ENCODE measurements around the gene CD2. TPM values are rescaled to one million over a fixed set of nuclear protein-coding genes. Genes with fewer than 3 reads are reported as not detected.

CD2 gene
- total and polyA plus RNA-seq, 2 donors from 2014 or later = 0.97 to 12.1 TPM

GRCh38 chr1:116786049-116786448 lies 31.8 kb downstream of the CD2 start:
- Histone ChIP-seq H3K4me1 (ENCODE audit: control insufficient read depth in 2 of 3, insufficient read depth in 2 of 3, low read depth in 1 of 3, low read length in 3 of 3) (no peaks in the 10 kb centered on the region), H3K4me3 (ENCODE audit: low read length in 3 of 3) (no peak overlapping the region), H3K27me3 (ENCODE audit: control insufficient read depth, insufficient read depth, low read length) (no peaks in the 10 kb centered on the region), H3K9me3 (ENCODE audit: control insufficient read depth in 2 of 3, insufficient read depth in 1 of 3, low read length in 3 of 3) (no peaks in the 10 kb centered on the region), H3K27ac (ENCODE audit: low read depth in 2 of 2, low read length in 2 of 2) (no peak overlapping the region), H3K9ac (ENCODE audit: low read length in 3 of 3) (no peak overlapping the region), H3K36me3 (ENCODE audit: control insufficient read depth in 2 of 3, insufficient read depth in 3 of 3, low read length in 3 of 3) (no peaks in the 10 kb centered on the region)
- no peak for FAIRE-seq
- no peak for DNase-seq
- no peak for TF ChIP-seq CTCF (IDR thresholded peaks at IDR 0.05; ENCODE audit: borderline replicate concordance, extremely low read depth, insufficient read depth)
- intact Hi-C loops (cut with DNase I) = no loop called here

- intact Hi-C loops (cut with DNase I) = no loop called here
- no peak overlapping the region for H3K4me3 ChIP-seq (ENCODE audit: low read length in 3 of 3)
- H3K9me3 ChIP-seq (ENCODE audit: control insufficient read depth in 2 of 3, insufficient read depth in 1 of 3, low read length in 3 of 3) = no peaks in the 10 kb centered on the region
- DNase-seq = no peak
- no peaks in the 10 kb centered on the region for H3K36me3 ChIP-seq (ENCODE audit: control insufficient read depth in 2 of 3, insufficient read depth in 3 of 3, low read length in 3 of 3)
- H3K27me3 ChIP-seq (ENCODE audit: control insufficient read depth, insufficient read depth, low read length) = no peaks in the 10 kb centered on the region
- no peak for TF ChIP-seq CTCF (IDR thresholded peaks at IDR 0.05; ENCODE audit: borderline replicate concordance, extremely low read depth, insufficient read depth)
- no peak for FAIRE-seq
- no peaks in the 10 kb centered on the region for H3K4me1 ChIP-seq (ENCODE audit: control insufficient read depth in 2 of 3, insufficient read depth in 2 of 3, low read depth in 1 of 3, low read length in 3 of 3)
- H3K27ac ChIP-seq (ENCODE audit: low read depth in 2 of 2, low read length in 2 of 2) = no peak overlapping the region
- H3K9ac ChIP-seq (ENCODE audit: low read length in 3 of 3) = no peak overlapping the region
Measured at GRCh38 chr1:116791727-116792126, 37.5 kb downstream of the CD2 start.

GRCh38 chr1:116793357-116793935 lies 39.2 kb downstream of the CD2 start:
- TF ChIP-seq CTCF (IDR thresholded peaks at IDR 0.05; ENCODE audit: borderline replicate concordance, extremely low read depth, insufficient read depth) = no peak
- FAIRE-seq = no peak
- Histone ChIP-seq H3K4me3 (ENCODE audit: low read length in 3 of 3) (no peak overlapping the region), H3K9me3 (ENCODE audit: control insufficient read depth in 2 of 3, insufficient read depth in 1 of 3, low read length in 3 of 3) (no peaks in the 10 kb centered on the region), H3K27ac (ENCODE audit: low read depth in 2 of 2, low read length in 2 of 2) (no peak overlapping the region), H3K27me3 (ENCODE audit: control insufficient read depth, insufficient read depth, low read length) (no peaks in the 10 kb centered on the region), H3K9ac (ENCODE audit: low read length in 3 of 3) (no peak overlapping the region), H3K36me3 (ENCODE audit: control insufficient read depth in 2 of 3, insufficient read depth in 3 of 3, low read length in 3 of 3) (no peaks in the 10 kb centered on the region), H3K4me1 (ENCODE audit: control insufficient read depth in 2 of 3, insufficient read depth in 2 of 3, low read depth in 1 of 3, low read length in 3 of 3) (no peaks in the 10 kb centered on the region)
- intact Hi-C loops (cut with DNase I) = no loop called here
- DNase-seq = no peak

- intact Hi-C loops (cut with DNase I) = no loop called here
Measured at GRCh38 chr1:116794371-116794770, 40.1 kb downstream of the CD2 start.

More at GRCh38 chr1:116794371-116794770, 40.1 kb downstream of the CD2 start:
- no peaks in the 10 kb centered on the region for H3K27me3 ChIP-seq (ENCODE audit: control insufficient read depth, insufficient read depth, low read length)
- no peaks in the 10 kb centered on the region for H3K36me3 ChIP-seq (ENCODE audit: control insufficient read depth in 2 of 3, insufficient read depth in 3 of 3, low read length in 3 of 3)
- H3K4me1 ChIP-seq (ENCODE audit: control insufficient read depth in 2 of 3, insufficient read depth in 2 of 3, low read depth in 1 of 3, low read length in 3 of 3) = no peaks in the 10 kb centered on the region
- no peak overlapping the region for H3K9ac ChIP-seq (ENCODE audit: low read length in 3 of 3)
- DNase-seq (no peak), FAIRE-seq (no peak)
- H3K9me3 ChIP-seq (ENCODE audit: control insufficient read depth in 2 of 3, insufficient read depth in 1 of 3, low read length in 3 of 3) = no peaks in the 10 kb centered on the region
- TF ChIP-seq CTCF (IDR thresholded peaks at IDR 0.05; ENCODE audit: borderline replicate concordance, extremely low read depth, insufficient read depth) = no peak
- H3K27ac ChIP-seq (ENCODE audit: low read depth in 2 of 2, low read length in 2 of 2) = no peak overlapping the region
- no peak overlapping the region for H3K4me3 ChIP-seq (ENCODE audit: low read length in 3 of 3)
